Measurements from ENCODE around the gene ATG2B.

- TF ChIP-seq, protein P1, sequence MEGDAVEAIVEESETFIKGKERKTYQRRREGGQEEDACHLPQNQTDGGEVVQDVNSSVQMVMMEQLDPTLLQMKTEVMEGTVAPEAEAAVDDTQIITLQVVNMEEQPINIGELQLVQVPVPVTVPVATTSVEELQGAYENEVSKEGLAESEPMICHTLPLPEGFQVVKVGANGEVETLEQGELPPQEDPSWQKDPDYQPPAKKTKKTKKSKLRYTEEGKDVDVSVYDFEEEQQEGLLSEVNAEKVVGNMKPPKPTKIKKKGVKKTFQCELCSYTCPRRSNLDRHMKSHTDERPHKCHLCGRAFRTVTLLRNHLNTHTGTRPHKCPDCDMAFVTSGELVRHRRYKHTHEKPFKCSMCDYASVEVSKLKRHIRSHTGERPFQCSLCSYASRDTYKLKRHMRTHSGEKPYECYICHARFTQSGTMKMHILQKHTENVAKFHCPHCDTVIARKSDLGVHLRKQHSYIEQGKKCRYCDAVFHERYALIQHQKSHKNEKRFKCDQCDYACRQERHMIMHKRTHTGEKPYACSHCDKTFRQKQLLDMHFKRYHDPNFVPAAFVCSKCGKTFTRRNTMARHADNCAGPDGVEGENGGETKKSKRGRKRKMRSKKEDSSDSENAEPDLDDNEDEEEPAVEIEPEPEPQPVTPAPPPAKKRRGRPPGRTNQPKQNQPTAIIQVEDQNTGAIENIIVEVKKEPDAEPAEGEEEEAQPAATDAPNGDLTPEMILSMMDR (conservative IDR thresholded peaks at IDR 0.05; ENCODE audit: low read length), result no peak
- no peak for TF ChIP-seq EZH2phosphoT487 (IDR thresholded peaks at IDR 0.05; ENCODE audit: borderline replicate concordance, low read depth, low read length)
Observed at GRCh38 chr14:96354246-96354645, 8.9 kb downstream of the ATG2B start.

Measured in OCI-LY7 (cell line).